ENCODE data around the gene SMPD3. TPM values are rescaled to one million over a fixed set of nuclear protein-coding genes. Genes with fewer than 3 reads are reported as not detected.

The SMPD3 gene
- total and polyA plus RNA-seq, 2 of the 8 experiments (the other 6 are each of a cell fraction or from before 2014, with no cell fraction given): 0.39 to 1.3 TPM

DNA sequence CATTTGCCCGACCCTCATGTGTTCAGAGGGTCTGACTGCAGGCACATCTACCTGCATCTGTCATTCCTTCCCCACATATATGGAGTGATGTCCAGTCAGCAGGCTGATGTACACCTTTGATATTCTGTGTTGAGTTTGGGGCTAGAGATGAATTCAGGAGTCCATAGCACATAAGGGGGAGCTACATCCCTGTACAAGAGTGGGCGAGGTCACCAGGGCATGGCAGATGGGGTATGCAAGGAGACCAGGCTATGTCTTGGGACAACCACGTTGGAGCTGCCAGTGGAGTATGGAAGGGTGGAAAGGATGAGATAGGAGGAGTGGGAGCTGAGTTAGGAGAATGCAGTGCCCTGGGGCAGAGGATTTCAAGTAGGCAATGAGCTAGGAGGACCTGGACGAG lies 15.0 kb downstream of the SMPD3 start:
- no peak overlapping the region for H2BK120ac ChIP-seq (replicated peaks; ENCODE audit: low read depth, low read length)
- H2AK5ac ChIP-seq (ENCODE audit: low read depth, low read length): 0 out of 2 replicates have a peak overlapping the region, but pooled peaks have one; percentile 89
- peaks cover 0 to 3% (median 0%) of the 10 kb centered on the region in 4 experiments; a peak in 1 of 7 replicates for H3K4me1 ChIP-seq (replicated peaks in 1 of 4; ENCODE audit: control insufficient read depth in 3 of 4, insufficient read depth in 4 of 4, low read length in 3 of 4)
- 84% methylated on average over 4 of the region's 4 CpGs; no CpG with 5 or more reads in 1 of the 2 experiments for WGBS, 2 experiments (ENCODE audit: extremely low coverage in 1 of 2, insufficient coverage in 1 of 2, insufficient read length in 1 of 2, insufficient replicate concordance in 2 of 2, low coverage in 1 of 2, low lambda C conversion rate in 2 of 2, missing lambda C conversion rate in 1 of 2)
- H2BK20ac ChIP-seq (ENCODE audit: low read length): no peak overlapping the region
- CTCF ChIA-PET (ENCODE audit: partially characterized antibody): interaction anchor here (0.7 to 16.6 kb wide), 7 partner anchors 9 to 172 kb away, joined by 3 to 153 read pairs (median 5); no protein-coding TSS in a partner anchor
- H3K27ac ChIP-seq (ENCODE audit: low read depth, low read length): no peak overlapping the region
- H3K4ac ChIP-seq (replicated peaks; ENCODE audit: insufficient read length, low read depth, low read length): no peak overlapping the region
- DNase-seq (ENCODE audit: low read depth in 1 of 2, low spot score in 2 of 2) (no peak), FAIRE-seq (no peak)
- H2AFZ ChIP-seq (ENCODE audit: low read length): no peak overlapping the region
- H2BK12ac ChIP-seq (ENCODE audit: low read depth, low read length): no peak overlapping the region
- H4K91ac ChIP-seq (replicated peaks; ENCODE audit: insufficient read length, low read length): no peak overlapping the region
- H2BK5ac ChIP-seq (ENCODE audit: low read depth, low read length): no peak overlapping the region
- no peaks in the 10 kb centered on the region for H4K20me1 ChIP-seq (replicated peaks in 1 of 2; ENCODE audit: control insufficient read depth in 1 of 2, insufficient read depth in 2 of 2, low read length in 2 of 2)
- H3K79me1 ChIP-seq (ENCODE audit: low read depth, low read length): no peaks in the 10 kb centered on the region
- no peak overlapping the region for H4K5ac ChIP-seq (ENCODE audit: insufficient read length, low read depth, low read length)
- H3K23ac ChIP-seq (ENCODE audit: insufficient read length): no peak overlapping the region
- H3K27me3 ChIP-seq (replicated peaks in 1 of 4; ENCODE audit: control insufficient read depth in 3 of 4, extremely low read depth in 1 of 4, insufficient read depth in 3 of 4, low read length in 3 of 4): peaks cover 0 to 2% (median 0%) of the 10 kb centered on the region in 4 experiments; a peak in 2 of 7 replicates
- H3K4me2 ChIP-seq (ENCODE audit: insufficient read depth in 1 of 2, low read depth in 2 of 2, low read length in 2 of 2): no peak overlapping the region
- no peak overlapping the region for H4K8ac ChIP-seq (ENCODE audit: extremely low read depth, insufficient read depth, low read length)
- no peak overlapping the region for H3K14ac ChIP-seq (ENCODE audit: insufficient read length)
- no peak overlapping the region for H3K18ac ChIP-seq (ENCODE audit: extremely low read depth, low read length)
- no peak overlapping the region for H3K56ac ChIP-seq (replicated peaks; ENCODE audit: insufficient read length, low read depth, low read length)
- H3K4me3 ChIP-seq (ENCODE audit: extremely low read depth in 1 of 4, insufficient read depth in 2 of 4, low read depth in 3 of 4, low read length in 4 of 4): no peak overlapping the region
- H3K9me3 ChIP-seq (ENCODE audit: insufficient read depth in 2 of 2, low read depth in 1 of 2, low read length in 1 of 2): peaks cover 7 to 12% of the 10 kb centered on the region in 2 experiments; a peak in 3 of 4 replicates
- no peaks in the 10 kb centered on the region for H3K36me3 ChIP-seq (ENCODE audit: control insufficient read depth in 2 of 4, insufficient read depth in 4 of 4, low read length in 3 of 4)
- H3K23me2 ChIP-seq (ENCODE audit: low read depth, low read length): no peaks in the 10 kb centered on the region
- no peak overlapping the region for H3K9ac ChIP-seq (replicated peaks in 1 of 4; ENCODE audit: extremely low read depth in 1 of 4, low read depth in 3 of 4, low read length in 3 of 4)
- POLR2A ChIA-PET (ENCODE audit: partially characterized antibody): no interaction called here
- H2BK15ac ChIP-seq (ENCODE audit: low read length): no peak overlapping the region
- H3K79me2 ChIP-seq (ENCODE audit: control insufficient read depth in 1 of 2, insufficient read depth in 2 of 2, low read length in 2 of 2): no peaks in the 10 kb centered on the region
- TF ChIP-seq BCL11A (IDR thresholded peaks at IDR 0.05; ENCODE audit: low read depth in 2 of 2, low read length in 2 of 2) (no peak), MAFK (IDR thresholded peaks at IDR 0.05; ENCODE audit: low read depth, low read length) (no peak), RBBP5 (IDR thresholded peaks at IDR 0.05; ENCODE audit: borderline replicate concordance, low read depth, low read length) (no peak), CTBP2 (IDR thresholded peaks at IDR 0.05; ENCODE audit: borderline replicate concordance, insufficient read depth, insufficient read length, low read length) (no peak), SUZ12 (IDR thresholded peaks at IDR 0.05; ENCODE audit: low read length) (no peak), SRF (IDR thresholded peaks at IDR 0.05; ENCODE audit: low read depth, low read length) (no peak), SAP30 (IDR thresholded peaks at IDR 0.05; ENCODE audit: insufficient read depth, insufficient replicate concordance, low read length) (no peak), CHD1 (IDR thresholded peaks at IDR 0.05; ENCODE audit: low read depth, low read length) (no peak), SP4 (IDR thresholded peaks at IDR 0.05; ENCODE audit: low read length) (no peak), KDM5A (IDR thresholded peaks at IDR 0.05; ENCODE audit: low read length) (no peak), RFX5 (IDR thresholded peaks at IDR 0.05; ENCODE audit: borderline replicate concordance, low read depth, low read length) (no peak), CEBPB (IDR thresholded peaks at IDR 0.05; ENCODE audit: low read depth, low read length) (no peak)
- TF ChIP-seq, protein P1, sequence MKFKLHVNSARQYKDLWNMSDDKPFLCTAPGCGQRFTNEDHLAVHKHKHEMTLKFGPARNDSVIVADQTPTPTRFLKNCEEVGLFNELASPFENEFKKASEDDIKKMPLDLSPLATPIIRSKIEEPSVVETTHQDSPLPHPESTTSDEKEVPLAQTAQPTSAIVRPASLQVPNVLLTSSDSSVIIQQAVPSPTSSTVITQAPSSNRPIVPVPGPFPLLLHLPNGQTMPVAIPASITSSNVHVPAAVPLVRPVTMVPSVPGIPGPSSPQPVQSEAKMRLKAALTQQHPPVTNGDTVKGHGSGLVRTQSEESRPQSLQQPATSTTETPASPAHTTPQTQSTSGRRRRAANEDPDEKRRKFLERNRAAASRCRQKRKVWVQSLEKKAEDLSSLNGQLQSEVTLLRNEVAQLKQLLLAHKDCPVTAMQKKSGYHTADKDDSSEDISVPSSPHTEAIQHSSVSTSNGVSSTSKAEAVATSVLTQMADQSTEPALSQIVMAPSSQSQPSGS (IDR thresholded peaks at IDR 0.05; ENCODE audit: low read length): no peak
